ENCODE data around the gene LEFTY2. TPM values are rescaled to one million over a fixed set of nuclear protein-coding genes. Genes with fewer than 3 reads are reported as not detected.

The LEFTY2 gene
- total and polyA plus RNA-seq, 2 of the 4 experiments (the other 2 are of a cell fraction): not detected

DNA sequence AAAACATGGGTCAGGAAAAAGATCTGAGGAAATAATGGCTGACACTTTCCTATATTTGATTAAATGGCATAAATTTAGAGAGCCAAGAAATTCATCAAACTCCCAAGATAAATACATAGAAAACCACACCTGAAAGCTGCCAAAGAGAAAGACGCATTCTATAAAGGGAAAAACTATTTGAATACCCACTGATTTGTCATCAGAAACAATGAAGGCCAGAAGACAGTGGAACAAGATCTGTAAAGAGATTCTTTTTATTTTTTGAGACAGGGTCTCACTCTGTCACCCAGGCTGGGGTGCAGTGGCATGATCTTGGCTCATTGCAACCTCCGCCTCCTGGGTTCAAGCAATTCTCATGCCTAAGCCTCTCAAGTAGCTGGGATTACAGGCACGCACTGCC is 40.7 kb upstream of the LEFTY2 start:
- Histone ChIP-seq H4K5ac (ENCODE audit: low read depth, low read length) (no peak overlapping the region), H3K4me1 (ENCODE audit: control insufficient read depth, insufficient read depth, low read length) (no peaks in the 10 kb centered on the region), H2AFZ (replicated peaks; ENCODE audit: low read length, poor library complexity) (no peak overlapping the region), H3K4me2 (ENCODE audit: low read depth, low read length) (no peak overlapping the region), H3K27ac (ENCODE audit: insufficient read depth, low read length) (no peak overlapping the region), H3K9me1 (ENCODE audit: insufficient read depth, low read length) (no peaks in the 10 kb centered on the region), H3K14ac (replicated peaks; ENCODE audit: low read depth, low read length) (no peak overlapping the region), H4K8ac (ENCODE audit: low read depth in 2 of 2, low read length in 2 of 2) (no peak overlapping the region), H2AK9ac (replicated peaks; ENCODE audit: low read depth, low read length, poor library complexity) (no peak overlapping the region), H4K20me1 (ENCODE audit: insufficient read depth, low read length) (no peaks in the 10 kb centered on the region), H3K79me1 (ENCODE audit: low read depth in 1 of 2, low read length in 2 of 2) (peaks cover 0 to 5% of the 10 kb centered on the region in 2 experiments), H2BK120ac (ENCODE audit: low read depth, low read length) (no peak overlapping the region), H2BK5ac (ENCODE audit: low read depth, low read length, poor library complexity, severe bottlenecking) (no peak overlapping the region), H3K4me3 (ENCODE audit: insufficient read depth, low read depth, low read length) (no peak overlapping the region), H3K4ac (ENCODE audit: low read depth, low read length) (no peak overlapping the region), H2AK5ac (ENCODE audit: low read depth, low read length) (no peak overlapping the region), H3K9me3 (ENCODE audit: control insufficient read depth, insufficient read depth, low read length) (peaks cover 4% of the 10 kb centered on the region; the same call in 1 of the 2 replicates), H4K91ac (ENCODE audit: insufficient read depth, low read depth, low read length) (no peak overlapping the region), H3K27me3 (ENCODE audit: control insufficient read depth, insufficient read depth, low read length) (no peaks in the 10 kb centered on the region), H3K23ac (ENCODE audit: low read depth, low read length) (no peak overlapping the region), H3K9ac (ENCODE audit: low read depth, low read length) (no peak overlapping the region), H3K36me3 (ENCODE audit: control insufficient read depth, insufficient read depth, low read length) (peaks cover 34% of the 10 kb centered on the region), H2BK15ac (ENCODE audit: low read depth, low read length) (no peak overlapping the region), H2BK20ac (ENCODE audit: low read depth, low read length) (no peak overlapping the region), H3K56ac (ENCODE audit: extremely low read depth, insufficient read depth, low read length) (no peak overlapping the region), H3K18ac (ENCODE audit: low read depth, low read length) (no peak overlapping the region)
- intact Hi-C loops (cut with micrococcal nuclease): no loop called here
- WGBS, 2 experiments (ENCODE audit: extremely low coverage in 2 of 2, insufficient read length in 1 of 2): 100% methylated on average over 1 of the region's 3 CpGs; no CpG with 5 or more reads in 1 of the 2 experiments
- no peak for TF ChIP-seq RAD21 (IDR thresholded peaks at IDR 0.05; ENCODE audit: low read length)
- TF ChIP-seq, protein P1, sequence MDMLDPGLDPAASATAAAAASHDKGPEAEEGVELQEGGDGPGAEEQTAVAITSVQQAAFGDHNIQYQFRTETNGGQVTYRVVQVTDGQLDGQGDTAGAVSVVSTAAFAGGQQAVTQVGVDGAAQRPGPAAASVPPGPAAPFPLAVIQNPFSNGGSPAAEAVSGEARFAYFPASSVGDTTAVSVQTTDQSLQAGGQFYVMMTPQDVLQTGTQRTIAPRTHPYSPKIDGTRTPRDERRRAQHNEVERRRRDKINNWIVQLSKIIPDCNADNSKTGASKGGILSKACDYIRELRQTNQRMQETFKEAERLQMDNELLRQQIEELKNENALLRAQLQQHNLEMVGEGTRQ (IDR thresholded peaks at IDR 0.05; ENCODE audit: low read depth, low read length): no peak
- TF ChIP-seq, protein P2, sequence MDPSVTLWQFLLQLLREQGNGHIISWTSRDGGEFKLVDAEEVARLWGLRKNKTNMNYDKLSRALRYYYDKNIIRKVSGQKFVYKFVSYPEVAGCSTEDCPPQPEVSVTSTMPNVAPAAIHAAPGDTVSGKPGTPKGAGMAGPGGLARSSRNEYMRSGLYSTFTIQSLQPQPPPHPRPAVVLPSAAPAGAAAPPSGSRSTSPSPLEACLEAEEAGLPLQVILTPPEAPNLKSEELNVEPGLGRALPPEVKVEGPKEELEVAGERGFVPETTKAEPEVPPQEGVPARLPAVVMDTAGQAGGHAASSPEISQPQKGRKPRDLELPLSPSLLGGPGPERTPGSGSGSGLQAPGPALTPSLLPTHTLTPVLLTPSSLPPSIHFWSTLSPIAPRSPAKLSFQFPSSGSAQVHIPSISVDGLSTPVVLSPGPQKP (IDR thresholded peaks at IDR 0.05; ENCODE audit: borderline replicate concordance, low read depth, low read length): no peak
- TF ChIP-seq FOS (IDR thresholded peaks at IDR 0.05; ENCODE audit: low read depth, low read length): no peak
- no peak for TF ChIP-seq MAZ (IDR thresholded peaks at IDR 0.05; ENCODE audit: borderline replicate concordance, low read depth, low read length)
- TF ChIP-seq RCOR1 (IDR thresholded peaks at IDR 0.05; ENCODE audit: insufficient replicate concordance, low read length): no peak
- TF ChIP-seq, protein P3, sequence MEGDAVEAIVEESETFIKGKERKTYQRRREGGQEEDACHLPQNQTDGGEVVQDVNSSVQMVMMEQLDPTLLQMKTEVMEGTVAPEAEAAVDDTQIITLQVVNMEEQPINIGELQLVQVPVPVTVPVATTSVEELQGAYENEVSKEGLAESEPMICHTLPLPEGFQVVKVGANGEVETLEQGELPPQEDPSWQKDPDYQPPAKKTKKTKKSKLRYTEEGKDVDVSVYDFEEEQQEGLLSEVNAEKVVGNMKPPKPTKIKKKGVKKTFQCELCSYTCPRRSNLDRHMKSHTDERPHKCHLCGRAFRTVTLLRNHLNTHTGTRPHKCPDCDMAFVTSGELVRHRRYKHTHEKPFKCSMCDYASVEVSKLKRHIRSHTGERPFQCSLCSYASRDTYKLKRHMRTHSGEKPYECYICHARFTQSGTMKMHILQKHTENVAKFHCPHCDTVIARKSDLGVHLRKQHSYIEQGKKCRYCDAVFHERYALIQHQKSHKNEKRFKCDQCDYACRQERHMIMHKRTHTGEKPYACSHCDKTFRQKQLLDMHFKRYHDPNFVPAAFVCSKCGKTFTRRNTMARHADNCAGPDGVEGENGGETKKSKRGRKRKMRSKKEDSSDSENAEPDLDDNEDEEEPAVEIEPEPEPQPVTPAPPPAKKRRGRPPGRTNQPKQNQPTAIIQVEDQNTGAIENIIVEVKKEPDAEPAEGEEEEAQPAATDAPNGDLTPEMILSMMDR (conservative IDR thresholded peaks at IDR 0.05; ENCODE audit: low read depth, low read length): no peak
- ChIA-PET POLR2A (ENCODE audit: unreplicated experiment) (no interaction called here), CTCF (interaction anchor here (0.6 kb wide), 1 partner anchor 476 kb away, joined by 6 read pairs; no protein-coding TSS in a partner anchor)
- no peak for ATAC-seq (ENCODE audit: low read depth)
- no peak for DNase-seq
- in situ Hi-C loops (cut with MboI; ENCODE audit: low sequenced_read_pairs): loop anchor here (5.0 kb wide), 1 partner anchor 504 kb away; no protein-coding TSS in a partner anchor
- dilution Hi-C loops (cut with HindIII; ENCODE audit: low sequenced_read_pairs, unreplicated experiment): loop anchor here (25.0 kb wide), 1 partner anchor 519 kb away; no protein-coding TSS in a partner anchor
- no TSS peak for BruUV-seq (replicated peaks)
